ENCODE data around the gene TAS1R3. TPM values are rescaled to one million over a fixed set of nuclear protein-coding genes. Genes with fewer than 3 reads are reported as not detected.

TAS1R3 gene
- total RNA-seq, 2 donors from 2014 or later: 0.09 to 0.35 TPM

DNA sequence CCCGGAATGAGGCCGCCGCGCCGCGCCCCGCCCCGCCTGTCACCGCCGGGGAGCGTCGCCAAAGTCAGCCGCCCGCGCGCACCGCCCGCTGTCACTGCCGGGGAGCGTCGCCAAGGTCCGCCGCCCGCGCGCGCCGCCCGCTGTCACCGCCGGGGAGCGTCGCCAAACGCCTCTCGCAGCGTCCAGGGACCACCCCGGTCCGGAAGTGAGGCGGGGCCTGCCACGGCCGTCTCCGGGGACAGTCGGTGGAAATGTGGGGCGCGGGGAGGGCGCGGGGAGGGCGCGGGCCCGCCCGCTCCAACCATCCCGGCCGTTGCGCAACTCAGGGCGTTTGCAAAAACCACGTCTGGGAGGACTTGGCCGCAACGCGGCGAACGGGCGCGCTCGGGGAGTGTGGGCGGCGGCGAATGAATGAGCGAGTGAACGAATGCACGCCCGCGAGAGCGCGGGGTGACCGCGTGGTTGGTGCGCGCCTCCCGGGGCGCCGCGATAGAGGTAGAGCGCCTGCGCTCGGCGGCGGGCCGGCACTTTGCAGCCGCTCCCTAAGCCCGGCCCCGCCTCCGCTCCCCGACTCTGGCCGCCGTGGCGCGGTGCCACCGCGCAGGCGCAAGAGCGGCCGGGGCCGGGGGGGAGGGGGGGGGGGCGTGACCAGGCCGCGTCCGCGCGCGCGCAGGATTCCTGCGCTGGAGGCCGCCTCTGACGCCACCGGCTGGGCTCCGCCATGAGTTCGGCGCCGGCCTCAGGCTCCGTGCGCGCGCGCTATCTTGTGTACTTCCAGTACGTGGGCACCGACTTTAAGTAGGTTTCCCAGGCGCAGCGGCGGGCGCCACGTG, 22.9 kb upstream of the TAS1R3 start, which contains the start of the genes ACAP3 and PUSL1:
ACAP3 (minus strand) TSS at position 8 of the 833 bp plus-strand sequence. CDS start 115 bp downstream, outside the sequence.
PUSL1 (plus strand) TSS at position 675 of the 833 bp plus-strand sequence; CDS start at position 722, 47 bp downstream.
- no peaks in the 10 kb centered on the region for H3K27me3 Mint-ChIP-seq (ENCODE audit: insufficient read depth)
- Histone ChIP-seq H3K4me3 (ENCODE audit: low read length) (peak within 1 kb of the TSS; percentile 81), H3K36me3 (ENCODE audit: control insufficient read depth, insufficient read depth, low read length) (peaks cover 15% of the 10 kb centered on the region), H3K9me3 (ENCODE audit: control insufficient read depth, low read length) (no peaks in the 10 kb centered on the region), H3K27ac (ENCODE audit: low read depth, low read length) (peak within 1 kb of the TSS; percentile 90), H3K4me1 (ENCODE audit: control insufficient read depth, insufficient read depth, low read length) (peaks cover 20% of the 10 kb centered on the region), H3K27me3 (ENCODE audit: control insufficient read depth, insufficient read depth, low read length, poor library complexity, severe bottlenecking) (no peaks in the 10 kb centered on the region), H3K9ac (ENCODE audit: extremely low read depth, low read length, poor library complexity, severe bottlenecking) (peak within 1 kb of the TSS; percentile 64)
- DNase-seq: peak; percentile 92
- H3K36me3 Mint-ChIP-seq (ENCODE audit: low read depth): peaks cover 2% of the 10 kb centered on the region
- peak within 1 kb of the TSS; percentile 67 for H3K4me3 Mint-ChIP-seq
- H3K27ac Mint-ChIP-seq: peak within 1 kb of the TSS; percentile 39
- no peaks in the 10 kb centered on the region for H3K9me3 Mint-ChIP-seq
- WGBS, 2 experiments (ENCODE audit: insufficient coverage in 1 of 2, insufficient read length in 1 of 2): 0% methylated on average over 55 to 130 of the region's 131 CpGs
- TF ChIP-seq CTCF (conservative IDR thresholded peaks at IDR 0.05): no peak
- peaks cover 15% of the 10 kb centered on the region for H3K4me1 Mint-ChIP-seq

- peaks cover 20% of the 10 kb centered on the region for H3K4me1 ChIP-seq (ENCODE audit: control insufficient read depth, insufficient read depth, low read length)
These were observed 22.3 kb upstream of the TAS1R3 start for GRCh38 chr1:1308756-1309250.

More at GRCh38 chr1:1308756-1309250, 22.3 kb upstream of the TAS1R3 start:
- Mint-ChIP-seq H3K27ac (no peak overlapping the region), H3K9me3 (no peaks in the 10 kb centered on the region), H3K36me3 (ENCODE audit: low read depth) (peaks cover 8% of the 10 kb centered on the region), H3K4me3 (peak overlapping the region; percentile 67), H3K27me3 (ENCODE audit: insufficient read depth) (no peaks in the 10 kb centered on the region), H3K4me1 (peaks cover 15% of the 10 kb centered on the region)
- 0% methylated on average over 29 to 66 of the region's 66 CpGs for WGBS, 2 experiments (ENCODE audit: insufficient coverage in 1 of 2, insufficient read length in 1 of 2)
- TF ChIP-seq CTCF (conservative IDR thresholded peaks at IDR 0.05): no peak
- no peak overlapping the region for H3K27ac ChIP-seq (ENCODE audit: low read depth, low read length)
- peak overlapping the region; percentile 64 for H3K9ac ChIP-seq (ENCODE audit: extremely low read depth, low read length, poor library complexity, severe bottlenecking)
- no peaks in the 10 kb centered on the region for H3K9me3 ChIP-seq (ENCODE audit: control insufficient read depth, low read length)
- peak overlapping the region; percentile 79 for H3K4me3 ChIP-seq (ENCODE audit: low read length)
- peaks cover 22% of the 10 kb centered on the region for H3K36me3 ChIP-seq (ENCODE audit: control insufficient read depth, insufficient read depth, low read length)
- H3K27me3 ChIP-seq (ENCODE audit: control insufficient read depth, insufficient read depth, low read length, poor library complexity, severe bottlenecking): no peaks in the 10 kb centered on the region
- peak; percentile 68 for DNase-seq
